ENCODE data around the gene S100A5. TPM values are rescaled to one million over a fixed set of nuclear protein-coding genes. Genes with fewer than 3 reads are reported as not detected.
A peak's percentile ranks its signal among the peaks of the same experiment; 100 is the strongest.

Gene S100A5
- total and polyA plus RNA-seq, 2 experiments from 2014 or later, result 0.41 TPM; not detected in 1

GRCh38 chr1:153506831-153507413 lies 33.8 kb downstream of the S100A5 start:
- peaks cover 31% of the 10 kb centered on the region for H3F3A ChIP-seq (ENCODE audit: insufficient read depth)
- H3K79me2 ChIP-seq (ENCODE audit: insufficient read depth), result no peaks in the 10 kb centered on the region
- H4K20me1 ChIP-seq (ENCODE audit: insufficient read depth), result no peaks in the 10 kb centered on the region
- H3K4me1 ChIP-seq (ENCODE audit: insufficient read depth), result peaks cover 37% of the 10 kb centered on the region
- H3K27me3 ChIP-seq (replicated peaks; ENCODE audit: insufficient read depth), result no peaks in the 10 kb centered on the region
- no peaks in the 10 kb centered on the region for H3K9me2 ChIP-seq (ENCODE audit: insufficient read depth)
- peak overlapping the region; percentile 65 for H3K4me2 ChIP-seq (ENCODE audit: unreplicated experiment)
- H3K4me3 ChIP-seq, result peak overlapping the region; percentile 40
- H3K9ac ChIP-seq, result peak overlapping the region; percentile 63
- H2AFZ ChIP-seq, result peak overlapping the region; percentile 73
- H3K27ac ChIP-seq, result peak overlapping the region; percentile 81
- WGBS, 2 experiments (ENCODE audit: low coverage in 1 of 2, low lambda C conversion rate in 2 of 2, missing lambda C conversion rate in 2 of 2), result 0 to 5% methylated on average over 7 of the region's 7 CpGs
- in situ Hi-C loops (cut with MboI), result no loop called here
- H3K36me3 ChIP-seq (ENCODE audit: low read depth), result no peaks in the 10 kb centered on the region
- H3K9me3 ChIP-seq (ENCODE audit: low read depth), result no peaks in the 10 kb centered on the region
- TF ChIP-seq EZH2phosphoT487 (IDR thresholded peaks at IDR 0.05; ENCODE audit: insufficient read depth, low read depth), result no peak
- no peak for TF ChIP-seq EZH2 (IDR thresholded peaks at IDR 0.05; ENCODE audit: insufficient read depth, poor library complexity, severe bottlenecking)
- peak; percentile 95 for DNase-seq

GRCh38 chr1:153506386-153506785 lies 34.3 kb downstream of the S100A5 start:
- peak overlapping the region; percentile 65 for H3K4me2 ChIP-seq (ENCODE audit: unreplicated experiment)
- H3K27me3 ChIP-seq (replicated peaks; ENCODE audit: insufficient read depth), result no peaks in the 10 kb centered on the region
- H2AFZ ChIP-seq, result no peak overlapping the region
- no peaks in the 10 kb centered on the region for H3K9me2 ChIP-seq (ENCODE audit: insufficient read depth)
- H3K27ac ChIP-seq, result peak overlapping the region; percentile 81
- no peak for DNase-seq
- H3K4me3 ChIP-seq, result no peak overlapping the region
- H3K36me3 ChIP-seq (ENCODE audit: low read depth), result no peaks in the 10 kb centered on the region
- no peaks in the 10 kb centered on the region for H4K20me1 ChIP-seq (ENCODE audit: insufficient read depth)
- no peaks in the 10 kb centered on the region for H3K9me3 ChIP-seq (ENCODE audit: low read depth)
- in situ Hi-C loops (cut with MboI), result no loop called here
- H3K79me2 ChIP-seq (ENCODE audit: insufficient read depth), result no peaks in the 10 kb centered on the region
- no peak overlapping the region for H3K9ac ChIP-seq
- 72 to 84% methylated on average over 5 of the region's 5 CpGs for WGBS, 2 experiments (ENCODE audit: low coverage in 1 of 2, low lambda C conversion rate in 2 of 2, missing lambda C conversion rate in 2 of 2)
- TF ChIP-seq EZH2 (IDR thresholded peaks at IDR 0.05; ENCODE audit: insufficient read depth, poor library complexity, severe bottlenecking), result no peak
- TF ChIP-seq EZH2phosphoT487 (IDR thresholded peaks at IDR 0.05; ENCODE audit: insufficient read depth, low read depth), result no peak
- H3K4me1 ChIP-seq (ENCODE audit: insufficient read depth), result peaks cover 37% of the 10 kb centered on the region
- H3F3A ChIP-seq (ENCODE audit: insufficient read depth), result peaks cover 31% of the 10 kb centered on the region

- Histone ChIP-seq H3K9ac (no peak overlapping the region), H4K20me1 (ENCODE audit: insufficient read depth) (no peaks in the 10 kb centered on the region), H3K27ac (no peak overlapping the region), H3K4me2 (ENCODE audit: unreplicated experiment) (peak overlapping the region; percentile 5), H3K9me2 (ENCODE audit: insufficient read depth) (no peaks in the 10 kb centered on the region), H3K9me3 (ENCODE audit: low read depth) (no peaks in the 10 kb centered on the region), H3K27me3 (replicated peaks; ENCODE audit: insufficient read depth) (no peaks in the 10 kb centered on the region), H3K4me1 (ENCODE audit: insufficient read depth) (peaks cover 32% of the 10 kb centered on the region), H3K36me3 (ENCODE audit: low read depth) (no peaks in the 10 kb centered on the region), H3K79me2 (ENCODE audit: insufficient read depth) (no peaks in the 10 kb centered on the region), H3F3A (ENCODE audit: insufficient read depth) (peaks cover 31% of the 10 kb centered on the region), H3K4me3 (no peak overlapping the region), H2AFZ (no peak overlapping the region)
- in situ Hi-C loops (cut with MboI), result no loop called here
- peak; percentile 57 for DNase-seq
- TF ChIP-seq EZH2 (IDR thresholded peaks at IDR 0.05; ENCODE audit: insufficient read depth, poor library complexity, severe bottlenecking) (no peak), EZH2phosphoT487 (IDR thresholded peaks at IDR 0.05; ENCODE audit: insufficient read depth, low read depth) (no peak)
- WGBS, 2 experiments (ENCODE audit: low coverage in 1 of 2, low lambda C conversion rate in 2 of 2, missing lambda C conversion rate in 2 of 2), result 93 to 96% methylated on average over 1 of the region's 1 CpG
These were observed 35.2 kb downstream of the S100A5 start for GRCh38 chr1:153505576-153505975.

- Histone ChIP-seq H3K9me3 (ENCODE audit: low read depth) (no peaks in the 10 kb centered on the region), H3K27ac (no peak overlapping the region), H3K4me1 (ENCODE audit: insufficient read depth) (peaks cover 32% of the 10 kb centered on the region), H3K36me3 (ENCODE audit: low read depth) (no peaks in the 10 kb centered on the region), H3K4me2 (ENCODE audit: unreplicated experiment) (no peak overlapping the region), H3K27me3 (replicated peaks; ENCODE audit: insufficient read depth) (no peaks in the 10 kb centered on the region), H4K20me1 (ENCODE audit: insufficient read depth) (no peaks in the 10 kb centered on the region), H3F3A (ENCODE audit: insufficient read depth) (peaks cover 26% of the 10 kb centered on the region), H3K4me3 (no peak overlapping the region), H3K79me2 (ENCODE audit: insufficient read depth) (no peaks in the 10 kb centered on the region), H3K9ac (no peak overlapping the region), H2AFZ (no peak overlapping the region), H3K9me2 (ENCODE audit: insufficient read depth) (no peaks in the 10 kb centered on the region)
- 71 to 72% methylated on average over 3 of the region's 3 CpGs for WGBS, 2 experiments (ENCODE audit: low coverage in 1 of 2, low lambda C conversion rate in 2 of 2, missing lambda C conversion rate in 2 of 2)
- TF ChIP-seq EZH2phosphoT487 (IDR thresholded peaks at IDR 0.05; ENCODE audit: insufficient read depth, low read depth), result no peak
- no peak for TF ChIP-seq EZH2 (IDR thresholded peaks at IDR 0.05; ENCODE audit: insufficient read depth, poor library complexity, severe bottlenecking)
- no peak for DNase-seq
- in situ Hi-C loops (cut with MboI), result no loop called here
These were observed 37.0 kb downstream of the S100A5 start for GRCh38 chr1:153503766-153504165.

All from GM23248 (cell line).